PC-3 (cell line): ENCODE results near the gene AAMP. TPM values are rescaled to one million over a fixed set of nuclear protein-coding genes. Genes with fewer than 3 reads are reported as not detected.
A peak's percentile ranks its signal among the peaks of the same experiment; 100 is the strongest.

Source experiments
- ATAC-seq: fragments of 200-7000 bp; cut with Tn5 transposase; 2 replicates; pipeline ENCODE4 v1.9.1; 2020; ENCODE audit warnings: mild to moderate bottlenecking, moderate library complexity
- BruUV-seq: library from RNA; stranded (reverse); fragments of 400-500 nt; replicated peaks from 2 replicates; lab custom pipeline; 2021; lab: Mats Ljungman, UMichigan
- CTCF ChIA-PET: fragments of 300-600 bp; sonication (Branson Sonifier 250); formaldehyde crosslinking; loops from one replicate; lab custom pipeline; 2022; ENCODE audit warnings: antibody characterized with exemption; lab: Charles Lee
- POLR2A ChIA-PET: fragments of 300-600 bp; sonication (Branson Sonifier 250); formaldehyde crosslinking; loops from one replicate; lab custom pipeline; 2022; ENCODE audit warnings: antibody characterized with exemption; ENCODE audit not compliant: unreplicated experiment; lab: Charles Lee
- DNase-seq: peaks from one replicate; pipeline ENCODE4 v3.0.0-alpha.2; 2015
- H2AFZ ChIP-seq: fragments of 300-600 bp; sonication (generic); 2 replicates; pipeline ENCODE4 v1.6.0; 2016; ENCODE audit warnings: antibody characterized with exemption, low read length
- H3F3A ChIP-seq: fragments of 300-600 bp; sonication (generic); one replicate; pipeline ENCODE4 v1.6.0; 2017; ENCODE audit warnings: antibody characterized with exemption, low read length, control low read depth, mild to moderate bottlenecking; ENCODE audit not compliant: unreplicated experiment
- H3K27ac ChIP-seq: fragments of 300-600 bp; sonication (generic); 2 replicates; pipeline ENCODE4 v1.5.1; 2016; ENCODE audit warnings: mild to moderate bottlenecking, low read length
- H3K27me3 ChIP-seq: fragments of 300-600 bp; sonication (generic); 2 replicates; pipeline ENCODE4 v1.6.1; 2016; ENCODE audit warnings: low read length, mixed read lengths
- H3K36me3 ChIP-seq: fragments of 300-600 bp; sonication (generic); 2 replicates; pipeline ENCODE4 v1.6.1; 2016; ENCODE audit warnings: low read depth, mixed run types, low read length, mixed read lengths
- H3K4me1 ChIP-seq: fragments of 300-600 bp; sonication (generic); 2 replicates; pipeline ENCODE4 v1.5.1; 2016; ENCODE audit warnings: low read length; ENCODE audit not compliant: insufficient read depth
- H3K4me2 ChIP-seq: fragments of 300-600 bp; sonication (generic); 2 replicates; pipeline ENCODE4 v1.6.0; 2016; ENCODE audit warnings: low read length
- H3K4me3 ChIP-seq: fragments of 300-600 bp; sonication (generic); 2 replicates; pipeline ENCODE4 v1.5.1; 2016; ENCODE audit warnings: mild to moderate bottlenecking, low read length, mixed read lengths
- H3K79me2 ChIP-seq: fragments of 300-600 bp; sonication (generic); 2 replicates; pipeline ENCODE4 v1.6.1; 2017; ENCODE audit warnings: low read length, mixed read lengths
- H3K9ac ChIP-seq: fragments of 300-600 bp; sonication (generic); 2 replicates; pipeline ENCODE4 v1.6.0; 2016; ENCODE audit warnings: mild to moderate bottlenecking, low read length
- H3K9me2 ChIP-seq: fragments of 300-600 bp; sonication (generic); replicated peaks from 2 replicates; pipeline ENCODE4 v1.6.1; 2016; ENCODE audit warnings: mixed run types, low read length, mixed read lengths
- H3K9me3 ChIP-seq: fragments of 300-600 bp; sonication (generic); 2 replicates; pipeline ENCODE4 v1.6.1; 2016; ENCODE audit warnings: low read length, mixed read lengths
- H4K20me1 ChIP-seq: fragments of 300-600 bp; sonication (generic); 2 replicates; pipeline ENCODE4 v1.6.1; 2016; ENCODE audit warnings: low read length, mixed read lengths
- CTCF ChIP-seq: fragments of 300-600 bp; sonication (generic); conservative IDR thresholded peaks from 2 replicates; pipeline ENCODE4 v1.5.1; 2017; ENCODE audit warnings: antibody characterized with exemption, low read depth, mild to moderate bottlenecking, low read length
- EZH2 ChIP-seq: fragments of 300-600 bp; sonication (generic); IDR thresholded peaks from one replicate; pipeline ENCODE4 v1.6.1; 2017; ENCODE audit warnings: antibody characterized with exemption, mild to moderate bottlenecking, low read length; ENCODE audit not compliant: unreplicated experiment
- EZH2phosphoT487 ChIP-seq: fragments of 300-600 bp; sonication (generic); IDR thresholded peaks from 2 replicates; pipeline ENCODE4 v1.6.1; 2018; ENCODE audit warnings: mild to moderate bottlenecking, antibody characterized with exemption, low read length, borderline replicate concordance
- intact Hi-C: fragments of 100-400 bp; cut with micrococcal nuclease; formaldehyde crosslinking; loops from 2 replicates; pipeline ENCODE4 v1.9.0; 2023
- microRNA-seq: library from miRNA; unstranded; fragments of <30 nt; microRNA quantifications from one replicate; pipeline ENCODE4 v1.1.0, GENCODE V29; 2020; ENCODE audit not compliant: unreplicated experiment
- total RNA-seq: library from RNA; depleted of rRNA; stranded (reverse); fragments of >200 nt; gene quantifications from 2 replicates; pipeline ENCODE4 v1.2.3, GENCODE V29; 2014; rRNA removed

AAMP gene
- total RNA-seq, 1 experiment from 2014 or later = 272 TPM

- TSS peak; percentile 92 for BruUV-seq
- ChIA-PET CTCF (no interaction called here), POLR2A (interaction anchor here (0.7 kb wide), 1 partner anchor 54 kb away, joined by 4 read pairs; the partner anchor contains the start of gene PNKD)
- Histone ChIP-seq H3K4me3 (peak overlapping the region; percentile 100), H2AFZ (peak overlapping the region; percentile 92), H4K20me1 (peaks cover 16% of the 10 kb centered on the region), H3K4me2 (peak overlapping the region; percentile 85), H3K9me2 (no peaks in the 10 kb centered on the region), H3K4me1 (peaks cover 26% of the 10 kb centered on the region), H3K27ac (peak overlapping the region; percentile 43), H3K36me3 (peaks cover 6% of the 10 kb centered on the region; the same call in 1 of the 2 replicates), H3F3A (no peaks in the 10 kb centered on the region), H3K9ac (peak overlapping the region; percentile 92), H3K79me2 (peaks cover 47% of the 10 kb centered on the region), H3K27me3 (no peaks in the 10 kb centered on the region), H3K9me3 (no peaks in the 10 kb centered on the region)
- intact Hi-C loops = loop anchor here (1.0 kb wide), 1 partner anchor 30 kb away; no protein-coding TSS in a partner anchor
- ATAC-seq (peak; percentile 2), DNase-seq (no peak)
- TF ChIP-seq EZH2 (no peak), CTCF (no peak), EZH2phosphoT487 (no peak)
Measured at GRCh38 chr2:218216336-218216673, 53.6 kb downstream of the AAMP start.

Small RNA genes lying within 50 kb of the gene (microRNA-seq; reads per million reads assigned to microRNA genes)
- not detected for gene MIR6513

Other genes starting within 250 kb of the AAMP start
- gene RUFY4, start 200.9 kb downstream of the AAMP start, total RNA-seq = not detected in 2 replicates
- not detected in 2 replicates for gene CXCR2, start 144.1 kb downstream of the AAMP start, total RNA-seq
- gene CXCR1, start 103.2 kb downstream of the AAMP start, total RNA-seq = not detected in 2 replicates
- gene ARPC2, start 52.9 kb downstream of the AAMP start, total RNA-seq = 210 and 213 TPM in 2 replicates
- 0.18 TPM in 1 of 2 replicates, not detected in the other for gene GPBAR1, start 9.1 kb downstream of the AAMP start, total RNA-seq
- gene PNKD, start 382 bp upstream of the AAMP start, total RNA-seq = 95.5 and 97.7 TPM in 2 replicates
- gene TMBIM1, start 22.4 kb upstream of the AAMP start, total RNA-seq = 42.8 and 45.0 TPM in 2 replicates
- gene CATIP, start 86.7 kb upstream of the AAMP start, total RNA-seq = not detected in 2 replicates
- gene SLC11A1, start 112.1 kb upstream of the AAMP start, total RNA-seq = 0.17 and 0.33 TPM in 2 replicates
- gene CTDSP1, start 129.7 kb upstream of the AAMP start, total RNA-seq = 73.2 and 94.6 TPM in 2 replicates
- 0.26 and 0.92 TPM in 2 replicates for gene VIL1, start 149.0 kb upstream of the AAMP start, total RNA-seq